GM12892 (cell line): ENCODE results near the gene ANK3.
"Not testable (repeated sequence)": the region's sequence is repeated elsewhere in the genome, so short reads cannot be mapped to it uniquely, and the experiment has no call there.

Experiments
- DNase-seq: peaks from one replicate; pipeline ENCODE4 v3.0.0; 2011; ENCODE audit not compliant: insufficient read length
- FAIRE-seq: peaks from 2 replicates; lab custom pipeline; 2011; peaks lifted over from hg19 to GRCh38; lab: Jason Lieb, UNC
- POLR2A ChIP-seq: IDR thresholded peaks from 2 replicates; pipeline ENCODE4 v1.6.1; 2011; ENCODE audit warnings: low read depth, low read length, control low read depth
- POLR2AphosphoS5 ChIP-seq: IDR thresholded peaks from 2 replicates; pipeline ENCODE4 v1.6.1; 2011; ENCODE audit warnings: low read depth, low read length, control low read depth
- TAF1 ChIP-seq: IDR thresholded peaks from 2 replicates; pipeline ENCODE4 v1.6.1; 2011; ENCODE audit warnings: low read depth, mild to moderate bottlenecking, control low read depth, low read length, borderline replicate concordance

The ANK3 gene

GRCh38 chr10:60298408-60299389 is 91.0 kb downstream of the ANK3 start:
- no peak for FAIRE-seq
- TF ChIP-seq POLR2A (no peak), TAF1 (no peak), POLR2AphosphoS5 (no peak)
- DNase-seq: no peak

DNA sequence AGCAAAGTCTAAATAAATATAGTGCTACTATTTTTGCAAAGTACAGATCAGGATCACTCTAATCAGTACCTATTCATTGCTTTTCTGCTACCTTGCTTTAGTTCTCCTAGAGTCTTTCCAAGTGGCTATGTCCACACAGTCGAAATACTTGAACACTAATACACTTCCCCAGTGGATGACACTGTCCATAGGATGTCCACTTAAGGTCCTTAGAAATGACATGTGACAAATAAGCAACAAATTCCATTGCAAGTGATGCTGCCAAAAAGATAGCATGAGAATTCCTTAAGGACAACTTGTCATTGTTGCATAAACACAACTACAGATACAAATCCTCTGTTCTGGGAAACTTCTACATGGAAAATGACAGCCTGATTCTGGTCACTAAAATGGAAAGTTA is 93.6 kb downstream of the ANK3 start:
- DNase-seq (no peak), FAIRE-seq (no peak)
- TF ChIP-seq TAF1: no peak
- TF ChIP-seq POLR2A: no peak
- no peak for TF ChIP-seq POLR2AphosphoS5

- TF ChIP-seq POLR2A: no peak
- TF ChIP-seq POLR2AphosphoS5: no peak
- no peak for TF ChIP-seq TAF1
Measured at GRCh38 chr10:60295028-60295937, 94.4 kb downstream of the ANK3 start.

DNA sequence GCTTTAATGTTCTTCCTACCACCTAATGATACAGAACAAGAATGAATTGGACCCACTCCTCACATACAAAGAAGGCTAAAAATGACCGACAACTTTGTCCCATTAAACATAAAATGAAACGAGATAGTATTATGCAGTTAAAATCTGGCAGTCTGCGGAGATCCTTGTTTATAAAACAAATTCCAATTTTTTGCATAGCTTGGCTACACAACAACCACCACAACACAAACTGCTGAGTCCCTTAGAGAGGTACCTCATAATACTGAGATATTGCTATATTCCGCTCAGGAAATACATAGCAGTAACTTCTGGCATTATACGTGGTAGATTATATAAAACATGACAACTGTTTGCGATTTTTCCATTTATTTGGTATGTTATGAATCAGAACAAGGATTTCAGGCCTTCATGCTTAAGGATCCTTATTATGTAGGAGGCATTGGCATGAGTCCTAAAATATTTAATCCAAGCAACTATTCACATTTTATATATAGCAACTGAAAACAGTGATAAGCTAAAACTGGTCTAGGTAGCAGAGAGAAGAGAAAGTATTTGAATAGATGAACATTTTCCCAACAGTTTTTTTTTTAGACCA is 96.0 kb downstream of the ANK3 start:
- no peak for FAIRE-seq
- TF ChIP-seq POLR2AphosphoS5 (no peak), TAF1 (no peak), POLR2A (no peak)

More at GRCh38 chr10:60295028-60295937, 94.4 kb downstream of the ANK3 start:
- no peak for DNase-seq
- no peak for FAIRE-seq

DNA sequence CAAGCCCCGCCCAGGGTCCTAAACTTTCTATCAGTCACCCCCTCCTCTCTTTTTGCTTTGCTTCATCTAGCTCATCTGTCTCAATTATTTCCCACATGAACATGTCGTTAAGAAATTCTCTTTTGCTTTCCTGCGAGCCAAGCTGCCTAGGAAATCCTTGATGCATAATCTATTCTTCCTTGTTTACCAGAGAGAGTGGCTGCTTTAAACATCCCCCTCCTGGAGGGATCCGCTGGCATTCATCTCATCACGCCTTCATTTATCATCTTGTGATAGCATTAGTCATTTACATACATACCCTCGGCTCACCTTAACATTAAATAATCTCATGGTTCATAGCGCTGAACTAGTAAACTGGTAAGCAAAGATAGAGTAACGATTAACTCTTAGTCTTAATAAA is 96.7 kb downstream of the ANK3 start:
- FAIRE-seq (no peak), DNase-seq (no peak)
- no peak for TF ChIP-seq POLR2A
- no peak for TF ChIP-seq TAF1
- TF ChIP-seq POLR2AphosphoS5: no peak

More for the DNA sequence above, 96.0 kb downstream of the ANK3 start:
- no peak for DNase-seq

DNA sequence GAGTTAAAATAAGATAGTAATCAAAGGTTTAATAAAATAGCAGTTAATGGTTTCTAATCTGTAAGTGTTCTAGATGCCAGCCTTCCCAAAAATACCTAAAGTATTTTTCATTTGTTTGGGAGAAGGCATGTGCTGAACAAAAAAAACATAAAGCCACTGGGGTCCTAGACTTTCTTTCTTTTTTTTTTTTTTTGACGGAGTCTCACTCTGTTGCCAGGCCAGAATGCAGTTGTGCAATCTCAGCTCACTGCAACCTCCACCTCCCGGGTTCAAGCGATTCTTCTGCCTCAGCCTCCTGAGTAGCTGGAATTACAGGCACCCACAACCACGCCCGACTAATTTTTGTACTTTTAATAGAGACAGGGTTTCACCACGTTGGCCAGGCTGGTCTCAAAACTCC is 97.1 kb downstream of the ANK3 start:
- DNase-seq, FAIRE-seq: not testable (repeated sequence)

DNA sequence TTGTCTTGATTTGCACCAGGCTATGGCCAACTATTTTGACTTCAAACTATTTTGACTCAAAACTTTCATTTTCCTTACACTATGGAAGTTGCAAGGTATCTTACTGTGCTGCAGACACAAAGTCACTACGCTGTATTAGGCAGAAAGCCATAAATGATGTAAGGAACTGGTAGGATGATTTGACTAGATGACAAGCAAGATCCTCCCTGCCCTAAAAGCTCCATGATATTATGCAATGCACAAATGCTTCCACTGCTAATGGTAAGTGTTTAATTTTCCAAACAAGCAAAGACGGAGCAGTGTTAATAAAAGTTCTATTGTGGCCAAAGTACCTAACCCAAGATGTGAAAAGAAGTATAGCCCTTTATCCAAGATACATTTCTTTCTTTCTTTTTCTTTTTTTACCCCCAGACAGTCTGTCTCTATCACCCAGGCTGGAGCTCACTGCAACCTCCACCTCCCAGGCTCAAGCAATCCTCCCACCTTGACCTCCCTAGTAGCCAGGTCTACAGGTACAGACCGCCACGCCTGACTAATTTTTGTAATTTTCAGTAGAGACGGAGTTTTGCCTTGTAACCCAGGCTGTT is 98.2 kb downstream of the ANK3 start:
- FAIRE-seq: no peak
- TF ChIP-seq POLR2AphosphoS5 (no peak), TAF1 (no peak), POLR2A (no peak)
- DNase-seq: no peak

- no peak for TF ChIP-seq POLR2A
- TF ChIP-seq POLR2AphosphoS5: no peak
- no peak for TF ChIP-seq TAF1
- FAIRE-seq (no peak), DNase-seq (no peak)
Measured at GRCh38 chr10:60290558-60290957, 99.1 kb downstream of the ANK3 start.

DNA sequence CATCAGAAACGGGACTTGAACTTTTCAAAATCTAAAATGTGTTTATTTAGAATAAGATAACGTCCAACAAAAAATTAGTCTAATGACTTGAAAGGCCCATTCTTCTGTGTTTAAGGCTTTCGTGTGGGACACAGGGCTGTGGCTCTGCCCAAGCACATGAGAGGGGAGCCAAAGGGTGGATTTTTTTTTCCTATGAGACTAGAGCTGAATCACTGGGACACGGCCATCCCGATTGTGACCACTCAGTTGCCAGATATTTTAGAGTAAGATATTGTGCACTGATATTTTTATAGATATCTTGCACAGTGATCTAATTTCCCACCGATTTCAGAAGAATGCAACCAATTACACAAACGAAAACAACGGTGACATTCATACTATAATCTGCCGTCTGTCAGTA is 99.9 kb downstream of the ANK3 start:
- TF ChIP-seq POLR2AphosphoS5: no peak
- TF ChIP-seq TAF1: no peak
- TF ChIP-seq POLR2A: no peak
- FAIRE-seq: no peak

DNA sequence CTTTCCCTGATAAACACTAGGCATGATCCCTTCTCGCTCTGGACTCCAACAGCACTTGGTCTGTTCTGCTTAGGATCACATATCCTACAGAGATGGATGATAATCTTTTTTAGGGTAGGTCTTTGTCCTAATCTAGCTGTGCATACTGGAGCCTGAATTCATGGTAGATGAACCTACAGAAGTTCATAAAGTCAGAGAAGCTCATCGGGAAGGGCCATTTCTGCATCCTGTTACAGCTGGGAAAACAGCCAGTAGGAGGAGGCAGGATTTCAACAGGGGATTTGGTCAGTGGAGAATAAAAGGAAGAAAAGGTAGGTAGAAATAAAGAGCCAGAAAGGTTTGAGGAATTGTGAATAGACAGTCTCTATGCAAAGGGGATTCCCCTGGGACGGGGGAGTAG is 101.4 kb downstream of the ANK3 start:
- no peak for TF ChIP-seq TAF1
- no peak for DNase-seq
- no peak for FAIRE-seq

More for the DNA sequence above, 99.9 kb downstream of the ANK3 start:
- DNase-seq: no peak

- no peak for FAIRE-seq
- TF ChIP-seq POLR2A (no peak), TAF1 (no peak), POLR2AphosphoS5 (no peak)
- no peak for DNase-seq
Measured at GRCh38 chr10:60286559-60286958, 103.1 kb downstream of the ANK3 start.
